SU-DHL-6 (cell line): ENCODE data around the gene SHROOM1.

Experiments
- H2AFZ ChIP-seq: fragments of 200-600 bp; sonication (generic); 2 replicates; pipeline ENCODE4 v1.6.1; 2014; ENCODE audit warnings: low read depth, mild to moderate bottlenecking, moderate library complexity, mixed read lengths, antibody characterized with exemption, low read length; ENCODE audit not compliant: severe bottlenecking
- H3F3A ChIP-seq: fragments of 200-600 bp; shearing (Covaris generic); 2 replicates; pipeline ENCODE4 v1.6.0; 2016; ENCODE audit warnings: antibody characterized with exemption, mild to moderate bottlenecking; ENCODE audit not compliant: insufficient read depth
- H3K27ac ChIP-seq: fragments of 200-600 bp; sonication (generic); 2 replicates; pipeline ENCODE4 v1.5.1; 2016; ENCODE audit warnings: low read depth, mild to moderate bottlenecking, low read length, moderate library complexity, mixed read lengths
- H3K27me3 ChIP-seq: fragments of 200-600 bp; sonication (generic), shearing (Covaris generic); 2 replicates; pipeline ENCODE4 v1.6.0; 2014; ENCODE audit warnings: mild to moderate bottlenecking, low read length
- H3K36me3 ChIP-seq: fragments of 200-600 bp; sonication (generic); 2 replicates; pipeline ENCODE4 v1.6.1; 2014; ENCODE audit warnings: mild to moderate bottlenecking, low read length, mixed read lengths
- H3K4me2 ChIP-seq: fragments of 300-600, 200-600 bp; shearing (Covaris generic), sonication (generic); 2 replicates; pipeline ENCODE4 v1.6.0; 2014; ENCODE audit warnings: low read length, low read depth, mild to moderate bottlenecking; ENCODE audit not compliant: poor library complexity, severe bottlenecking
- H3K4me3 ChIP-seq: fragments of 200-600 bp; sonication (generic); 2 replicates; pipeline ENCODE4 v1.5.1; 2014; ENCODE audit warnings: antibody characterized with exemption, low read length, mild to moderate bottlenecking, mixed read lengths; ENCODE audit not compliant: insufficient read depth, poor library complexity, severe bottlenecking
- H3K79me2 ChIP-seq: fragments of 200-600 bp; sonication (generic); 2 replicates; pipeline ENCODE4 v1.6.1; 2014; ENCODE audit warnings: mild to moderate bottlenecking, low read length, moderate library complexity; ENCODE audit not compliant: insufficient read depth
- H3K9ac ChIP-seq: fragments of 200-600 bp; sonication (generic); 2 replicates; pipeline ENCODE4 v1.7.0; 2014; ENCODE audit warnings: mild to moderate bottlenecking, low read length
- H3K9me2 ChIP-seq: fragments of 200-600 bp; sonication (generic); replicated peaks from 2 replicates; pipeline ENCODE4 v1.6.1; 2014; ENCODE audit warnings: low read length; ENCODE audit not compliant: insufficient read depth
- H3K9me3 ChIP-seq: fragments of 200-600 bp; sonication (generic); 2 replicates; pipeline ENCODE4 v1.6.1; 2014; ENCODE audit warnings: low read length, mixed read lengths; ENCODE audit not compliant: insufficient read depth
- H4K20me1 ChIP-seq: fragments of 200-600 bp; sonication (generic); 2 replicates; pipeline ENCODE4 v1.6.1; 2014; ENCODE audit warnings: low read depth, mild to moderate bottlenecking, antibody characterized with exemption, low read length, moderate library complexity, mixed read lengths
- CTCF ChIP-seq: fragments of 200-600 bp; sonication (generic); IDR thresholded peaks from one replicate; pipeline ENCODE4 v1.5.1; 2017; ENCODE audit warnings: antibody characterized with exemption, mild to moderate bottlenecking, low read length, moderate library complexity; ENCODE audit not compliant: insufficient read depth, poor library complexity, severe bottlenecking
- EZH2phosphoT487 ChIP-seq: fragments of 200-600 bp; sonication (generic), shearing (Covaris generic); conservative IDR thresholded peaks from 2 replicates; pipeline ENCODE4 v1.6.1; 2018; ENCODE audit warnings: mild to moderate bottlenecking, antibody characterized with exemption, low read length, moderate library complexity, mixed read lengths

Gene SHROOM1

GRCh38 chr5:132810605-132811004 lies 19.8 kb downstream of the SHROOM1 start:
- Histone ChIP-seq H3K4me2 (no peak overlapping the region), H3K79me2 (no peaks in the 10 kb centered on the region), H4K20me1 (no peaks in the 10 kb centered on the region), H3K4me3 (no peak overlapping the region), H2AFZ (no peak overlapping the region), H3K9me3 (no peaks in the 10 kb centered on the region), H3F3A (no peaks in the 10 kb centered on the region), H3K36me3 (no peaks in the 10 kb centered on the region), H3K27ac (no peak overlapping the region), H3K9ac (no peak overlapping the region), H3K27me3 (no peaks in the 10 kb centered on the region), H3K9me2 (no peaks in the 10 kb centered on the region)
- TF ChIP-seq EZH2phosphoT487 (no peak), CTCF (no peak)

DNA sequence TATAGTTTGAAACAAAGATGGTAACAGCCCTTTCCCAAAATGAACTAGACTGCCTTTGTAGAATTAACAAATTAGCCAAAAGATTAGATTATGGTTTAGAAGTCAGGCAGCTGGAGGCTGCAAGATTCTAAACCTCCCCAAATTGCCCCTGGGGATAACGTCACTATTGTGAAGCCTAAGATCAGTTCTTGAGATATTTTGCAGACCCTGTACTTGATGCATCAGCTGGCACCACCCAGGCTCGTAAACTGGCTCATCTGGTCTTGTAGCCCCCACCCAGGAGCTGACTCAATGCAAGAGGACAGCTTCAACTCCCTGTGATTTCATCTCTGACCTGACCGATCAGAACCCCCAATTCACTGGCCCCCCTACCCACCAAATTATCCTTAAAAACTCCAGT lies 21.6 kb downstream of the SHROOM1 start:
- no peaks in the 10 kb centered on the region for H3F3A ChIP-seq

DNA sequence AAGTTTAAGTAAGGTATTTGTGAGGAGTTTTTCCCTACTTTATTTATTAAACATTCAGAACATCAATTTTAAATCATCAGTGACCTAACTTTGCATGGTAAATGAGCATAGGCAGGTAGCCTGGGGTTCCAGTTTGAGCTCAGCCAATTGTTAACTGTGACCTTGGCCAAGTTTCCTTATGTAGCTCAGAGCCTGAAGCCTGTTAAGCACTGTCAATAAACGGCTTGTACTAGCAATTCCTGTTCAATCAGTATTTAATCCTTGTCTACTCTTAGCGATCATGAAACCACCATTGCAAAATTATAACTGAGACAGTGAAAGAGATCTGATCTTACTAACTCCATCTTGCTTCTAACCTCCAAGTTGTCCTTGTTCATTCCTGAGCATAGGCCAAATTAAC lies 22.0 kb downstream of the SHROOM1 start:
- no peaks in the 10 kb centered on the region for H4K20me1 ChIP-seq
- H3K4me2 ChIP-seq = no peak overlapping the region
- H3K27ac ChIP-seq = no peak overlapping the region
- H2AFZ ChIP-seq = no peak overlapping the region
- no peaks in the 10 kb centered on the region for H3K9me2 ChIP-seq
- H3K9ac ChIP-seq = no peak overlapping the region
- no peaks in the 10 kb centered on the region for H3F3A ChIP-seq
- no peaks in the 10 kb centered on the region for H3K79me2 ChIP-seq
- H3K9me3 ChIP-seq = no peaks in the 10 kb centered on the region
- H3K27me3 ChIP-seq = no peaks in the 10 kb centered on the region
- TF ChIP-seq CTCF (no peak), EZH2phosphoT487 (no peak)
- H3K4me3 ChIP-seq = no peak overlapping the region
- H3K36me3 ChIP-seq = no peaks in the 10 kb centered on the region

More for the DNA sequence above, 21.6 kb downstream of the SHROOM1 start:
- no peak overlapping the region for H3K4me3 ChIP-seq
- H3K9ac ChIP-seq = no peak overlapping the region
- no peaks in the 10 kb centered on the region for H3K9me3 ChIP-seq
- no peaks in the 10 kb centered on the region for H4K20me1 ChIP-seq
- H3K27me3 ChIP-seq = no peaks in the 10 kb centered on the region
- H3K4me2 ChIP-seq = no peak overlapping the region
- no peak overlapping the region for H3K27ac ChIP-seq
- no peaks in the 10 kb centered on the region for H3K36me3 ChIP-seq
- TF ChIP-seq CTCF (no peak), EZH2phosphoT487 (no peak)
- H2AFZ ChIP-seq = no peak overlapping the region
- no peaks in the 10 kb centered on the region for H3K9me2 ChIP-seq
- H3K79me2 ChIP-seq = no peaks in the 10 kb centered on the region
